Kidney (tissue), 14 donors: Measurements from ENCODE around the gene IL4R. TPM values are rescaled to one million over a fixed set of nuclear protein-coding genes. Genes with fewer than 3 reads are reported as not detected.

Experiments
- DNase-seq, 5 donors: peaks; one replicate each; pipeline ENCODE4 v3.0.0-alpha.2; 2013 to 2020
- FAIRE-seq: peaks from 2 replicates; lab custom pipeline; 2012; peaks lifted over from hg19 to GRCh38; lab: Jason Lieb, UNC
- H3K27ac ChIP-seq, 2 donors: one replicate each; pipeline ENCODE4 v1.7.0; 2013; ENCODE audit warnings: low read depth in 2 of 2, low read length in 2 of 2, inconsistent platforms in 1 of 2
- H3K27me3 ChIP-seq: one replicate; pipeline ENCODE4 v1.7.1; 2013; ENCODE audit warnings: low read length, inconsistent platforms; ENCODE audit not compliant: control insufficient read depth, insufficient read depth
- H3K36me3 ChIP-seq, 3 donors: one replicate each; pipeline versions ENCODE4 v1.7.0 to v1.7.1; 2013; ENCODE audit warnings: low read length in 3 of 3, control low read depth in 1 of 3, inconsistent platforms in 1 of 3; ENCODE audit not compliant: insufficient read depth in 3 of 3, control insufficient read depth in 2 of 3
- H3K4me1 ChIP-seq, 3 donors: one replicate each; pipeline versions ENCODE4 v1.7.0 to v1.7.1; 2013; ENCODE audit warnings: low read length in 3 of 3, inconsistent platforms in 1 of 3, low read depth in 1 of 3; ENCODE audit not compliant: control insufficient read depth in 2 of 3, insufficient read depth in 2 of 3
- H3K4me3 ChIP-seq, 3 donors: one replicate each; pipeline versions ENCODE4 v1.7.0 to v1.8.1; 2013; ENCODE audit warnings: low read length in 3 of 3, control low read depth in 1 of 3, inconsistent platforms in 1 of 3
- H3K9ac ChIP-seq, 3 donors: one replicate each; pipeline versions ENCODE4 v1.7.0 to v1.7.1; 2013; ENCODE audit warnings: low read length in 3 of 3, control low read depth in 1 of 3, inconsistent platforms in 1 of 3
- H3K9me3 ChIP-seq, 3 donors: one replicate each; pipeline versions ENCODE4 v1.7.0 to v1.7.1; 2013; ENCODE audit warnings: low read length in 3 of 3, control low read depth in 1 of 3, inconsistent platforms in 1 of 3; ENCODE audit not compliant: control insufficient read depth in 2 of 3, insufficient read depth in 1 of 3
- intact Hi-C: fragments of 100-400 bp; cut with DNase I; formaldehyde crosslinking; loops from one replicate; pipeline ENCODE4 v1.11.1; 2022
- polyA plus RNA-seq: library from polyadenylated mRNA; stranded (reverse); fragments of 350-450 nt; fragmentation: Illumina TruSeq; extraction: RNeasy Lipid Tissue Mini Kit (QIAGEN cat#74804); gene quantifications from one replicate; pipeline ENCODE4 v1.2.3, GENCODE V29; 2014; ENCODE audit warnings: low read depth, low replicate concordance; ENCODE audit not compliant: insufficient read depth
- total RNA-seq: library from RNA; stranded (reverse); fragmentation: NEBNext Ultra II Directional; extraction: Animal tissue kit (Norgen Biotek cat#: 25700); gene quantifications from one replicate; pipeline ENCODE4 v1.2.1, GENCODE V29; 2021
- TF ChIP-seq, protein P1 (sequence below): IDR thresholded peaks from 3 replicates; pipeline ENCODE4 v1.5.1; 2012; ENCODE audit warnings: mild to moderate bottlenecking, moderate library complexity, borderline replicate concordance; ENCODE audit not compliant: insufficient read depth; ENCODE audit errors: extremely low read depth
- donor health status: control.
- donor health status: control.
- donor health status: control.
- donor health status: control.
- donor health status: control.
- donor health status: DM: yes; HTN: yes; CAD: no.
- donor health status: Normal renal cell carcinoma (clear cell type).

The IL4R gene
- total and polyA plus RNA-seq, 2 donors from 2014 or later = 13.8 to 115 TPM

DNA sequence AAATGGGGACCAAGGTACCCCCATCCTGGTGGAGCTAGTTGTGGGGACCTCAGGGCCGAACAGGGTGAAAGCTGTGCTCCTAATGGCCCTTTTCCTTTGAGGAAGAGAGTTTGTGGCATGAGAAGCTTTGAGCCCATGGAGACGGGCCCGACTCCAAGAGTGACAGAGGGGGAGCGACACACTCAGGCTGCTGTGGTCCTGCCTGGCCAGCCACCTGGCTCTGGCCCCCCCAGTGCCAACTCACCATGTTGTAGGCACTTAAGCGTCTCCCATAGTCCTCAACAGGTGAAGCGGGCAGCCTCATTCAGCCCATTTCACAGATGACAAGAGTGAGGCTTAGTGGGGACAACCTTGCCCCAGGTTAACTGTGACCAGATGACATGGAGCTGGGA is 89.8 kb downstream of the IL4R start:
- H3K36me3 ChIP-seq = no peaks in the 10 kb centered on the region
- DNase-seq (no peak), FAIRE-seq (no peak)
- H3K27ac ChIP-seq = no peak overlapping the region
- no peaks in the 10 kb centered on the region for H3K9me3 ChIP-seq
- TF ChIP-seq, protein P1, sequence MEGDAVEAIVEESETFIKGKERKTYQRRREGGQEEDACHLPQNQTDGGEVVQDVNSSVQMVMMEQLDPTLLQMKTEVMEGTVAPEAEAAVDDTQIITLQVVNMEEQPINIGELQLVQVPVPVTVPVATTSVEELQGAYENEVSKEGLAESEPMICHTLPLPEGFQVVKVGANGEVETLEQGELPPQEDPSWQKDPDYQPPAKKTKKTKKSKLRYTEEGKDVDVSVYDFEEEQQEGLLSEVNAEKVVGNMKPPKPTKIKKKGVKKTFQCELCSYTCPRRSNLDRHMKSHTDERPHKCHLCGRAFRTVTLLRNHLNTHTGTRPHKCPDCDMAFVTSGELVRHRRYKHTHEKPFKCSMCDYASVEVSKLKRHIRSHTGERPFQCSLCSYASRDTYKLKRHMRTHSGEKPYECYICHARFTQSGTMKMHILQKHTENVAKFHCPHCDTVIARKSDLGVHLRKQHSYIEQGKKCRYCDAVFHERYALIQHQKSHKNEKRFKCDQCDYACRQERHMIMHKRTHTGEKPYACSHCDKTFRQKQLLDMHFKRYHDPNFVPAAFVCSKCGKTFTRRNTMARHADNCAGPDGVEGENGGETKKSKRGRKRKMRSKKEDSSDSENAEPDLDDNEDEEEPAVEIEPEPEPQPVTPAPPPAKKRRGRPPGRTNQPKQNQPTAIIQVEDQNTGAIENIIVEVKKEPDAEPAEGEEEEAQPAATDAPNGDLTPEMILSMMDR = no peak
- H3K9ac ChIP-seq = no peak overlapping the region
- intact Hi-C loops = no loop called here
- H3K4me1 ChIP-seq = peaks cover 0 to 11% (median 0%) of the 10 kb centered on the region in 3 donors
- H3K4me3 ChIP-seq = no peak overlapping the region
- no peaks in the 10 kb centered on the region for H3K27me3 ChIP-seq

DNA sequence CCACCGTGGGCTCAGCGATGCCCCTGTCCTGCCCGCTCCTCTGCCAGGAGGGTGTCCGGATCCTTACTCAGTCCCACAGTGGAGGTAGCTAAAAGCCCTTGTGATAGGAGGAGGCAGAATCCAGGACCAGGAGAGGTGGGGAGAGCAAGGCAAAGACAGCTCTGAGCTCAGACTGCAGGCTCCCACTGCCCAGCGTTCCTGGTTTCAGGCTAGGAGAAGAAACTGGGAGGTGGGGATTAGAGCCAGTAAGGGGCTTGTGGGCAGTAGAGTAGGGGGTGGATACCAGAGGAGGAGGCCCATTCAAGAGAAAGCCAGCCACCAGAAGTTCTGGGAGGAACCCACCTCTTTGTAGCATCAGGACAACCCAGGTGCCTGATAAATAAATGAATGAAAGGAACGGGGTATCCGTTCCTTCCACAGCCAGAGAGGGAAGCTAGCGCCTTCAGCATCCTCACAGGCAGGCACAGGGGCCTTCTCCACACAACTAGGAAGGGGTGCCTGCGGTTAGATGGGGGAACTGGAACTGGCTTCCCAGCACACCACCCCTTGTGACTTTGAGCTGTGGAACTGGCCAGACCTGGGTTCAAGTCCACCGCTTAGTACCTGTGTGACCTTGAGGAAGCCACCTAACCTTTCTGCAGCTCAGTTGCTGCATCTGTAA is 90.5 kb downstream of the IL4R start:
- Histone ChIP-seq H3K36me3 (no peaks in the 10 kb centered on the region), H3K9ac (no peak overlapping the region), H3K4me1 (peaks cover 0 to 11% (median 0%) of the 10 kb centered on the region in 3 donors), H3K4me3 (no peak overlapping the region), H3K27ac (no peak overlapping the region), H3K9me3 (no peaks in the 10 kb centered on the region), H3K27me3 (no peaks in the 10 kb centered on the region)
- intact Hi-C loops = no loop called here
- no peak for FAIRE-seq
- no peak for DNase-seq
- TF ChIP-seq, protein P1 = no peak

DNA sequence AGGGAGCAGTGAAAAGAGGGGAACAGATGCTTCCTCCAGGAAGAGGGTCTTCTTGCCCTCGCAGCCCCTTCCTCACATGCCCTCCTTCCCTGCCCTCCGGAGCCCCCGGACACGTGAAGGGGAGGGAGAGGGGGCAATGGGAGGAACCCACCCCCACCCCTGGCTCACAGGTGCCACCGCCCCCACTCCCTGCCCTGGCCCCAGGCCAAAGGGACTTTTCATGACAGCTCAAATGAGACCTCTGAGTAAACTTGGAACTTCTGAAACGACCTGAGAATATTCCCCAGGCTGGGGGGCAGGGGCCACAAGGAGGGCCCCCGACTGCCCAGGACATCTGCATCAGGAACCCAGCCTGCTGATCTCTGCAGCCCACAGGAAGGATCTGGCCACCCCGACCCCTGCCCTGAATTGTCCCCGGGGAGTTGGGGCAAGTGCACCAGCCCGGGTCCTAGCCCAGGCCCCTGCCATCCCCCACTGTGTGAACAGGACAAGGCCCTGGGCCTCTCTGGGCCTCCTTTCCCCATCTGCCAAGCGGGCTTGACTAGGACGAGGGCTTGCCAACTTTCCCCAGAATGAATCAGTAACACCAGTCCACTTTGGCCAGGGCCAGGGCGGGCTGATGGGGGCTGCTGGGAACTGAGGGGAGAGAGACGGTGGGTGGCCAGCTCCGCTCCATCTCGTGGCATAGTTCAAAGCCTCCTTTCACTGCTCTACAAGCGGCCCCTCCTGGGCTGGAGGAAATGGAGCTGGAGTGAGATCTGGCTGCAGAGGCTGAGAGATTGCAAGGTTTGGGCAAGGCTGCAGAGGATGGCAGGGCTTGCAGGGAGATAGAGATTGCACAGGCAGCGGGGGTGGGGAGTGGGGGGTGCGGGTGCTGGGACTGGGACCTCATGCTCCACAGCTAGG is 92.0 kb downstream of the IL4R start:
- no peak for DNase-seq
- TF ChIP-seq, protein P1 = no peak
- intact Hi-C loops = no loop called here
- Histone ChIP-seq H3K4me3 (no peak overlapping the region), H3K4me1 (peaks cover 0 to 11% (median 0%) of the 10 kb centered on the region in 3 donors), H3K9ac (no peak overlapping the region), H3K9me3 (no peaks in the 10 kb centered on the region), H3K27ac (no peak overlapping the region), H3K36me3 (no peaks in the 10 kb centered on the region), H3K27me3 (no peaks in the 10 kb centered on the region)
- no peak for FAIRE-seq
